ENCODE results near the gene WDR18.

DNA sequence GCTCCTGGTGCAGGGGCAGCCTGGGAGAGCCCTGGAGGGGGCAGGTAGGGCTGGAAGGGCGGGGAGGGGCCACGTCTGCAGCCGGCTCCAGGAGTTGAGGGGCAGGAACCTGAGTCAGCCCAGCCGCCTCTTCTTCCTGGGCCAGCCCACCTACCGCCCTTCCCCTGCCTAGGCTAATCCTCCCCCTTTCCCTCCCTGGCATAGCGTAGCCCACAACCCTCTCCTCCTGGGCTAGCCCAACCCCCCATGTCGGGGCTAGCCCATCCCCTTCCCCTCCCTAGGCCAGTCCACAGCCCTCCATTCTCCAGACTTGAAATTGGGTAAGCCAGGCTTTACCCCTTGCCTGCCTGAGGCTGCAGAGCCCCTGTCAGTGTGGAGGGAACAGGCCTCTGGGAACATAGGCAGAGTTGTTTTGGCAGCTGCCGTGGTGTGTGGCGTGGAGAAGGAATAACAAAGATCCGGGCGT is 20.6 kb upstream of the WDR18 start:
- TF ChIP-seq, protein P1, sequence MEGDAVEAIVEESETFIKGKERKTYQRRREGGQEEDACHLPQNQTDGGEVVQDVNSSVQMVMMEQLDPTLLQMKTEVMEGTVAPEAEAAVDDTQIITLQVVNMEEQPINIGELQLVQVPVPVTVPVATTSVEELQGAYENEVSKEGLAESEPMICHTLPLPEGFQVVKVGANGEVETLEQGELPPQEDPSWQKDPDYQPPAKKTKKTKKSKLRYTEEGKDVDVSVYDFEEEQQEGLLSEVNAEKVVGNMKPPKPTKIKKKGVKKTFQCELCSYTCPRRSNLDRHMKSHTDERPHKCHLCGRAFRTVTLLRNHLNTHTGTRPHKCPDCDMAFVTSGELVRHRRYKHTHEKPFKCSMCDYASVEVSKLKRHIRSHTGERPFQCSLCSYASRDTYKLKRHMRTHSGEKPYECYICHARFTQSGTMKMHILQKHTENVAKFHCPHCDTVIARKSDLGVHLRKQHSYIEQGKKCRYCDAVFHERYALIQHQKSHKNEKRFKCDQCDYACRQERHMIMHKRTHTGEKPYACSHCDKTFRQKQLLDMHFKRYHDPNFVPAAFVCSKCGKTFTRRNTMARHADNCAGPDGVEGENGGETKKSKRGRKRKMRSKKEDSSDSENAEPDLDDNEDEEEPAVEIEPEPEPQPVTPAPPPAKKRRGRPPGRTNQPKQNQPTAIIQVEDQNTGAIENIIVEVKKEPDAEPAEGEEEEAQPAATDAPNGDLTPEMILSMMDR (IDR thresholded peaks at IDR 0.05): no peak
- no peak for TF ChIP-seq ZFX (IDR thresholded peaks at IDR 0.05; ENCODE audit: borderline replicate concordance)
